ENCODE data around the gene PWWP2B. TPM values are rescaled to one million over a fixed set of nuclear protein-coding genes. Genes with fewer than 3 reads are reported as not detected.

The PWWP2B gene
- 10.8 to 18.9 TPM (median 18.6 TPM) in 5 replicates for total RNA-seq (2022; extraction: Qiagen RNA extraction)

GRCh38 chr10:132397036-132397541 is at the start of gene PWWP2B:
PWWP2B (plus strand) TSS chr10:132397200; CDS start chr10:132397227, 27 bp downstream.

Other genes with a start within 250 kb of the PWWP2B start
- gene DPYSL4, start 210.3 kb upstream of the PWWP2B start, total RNA-seq (2022; extraction: Qiagen RNA extraction) = 15.2 to 21.3 TPM (median 18.9 TPM) in 5 replicates
- 32.6 to 49.1 TPM (median 47.1 TPM) in 5 replicates for gene STK32C, start 89.2 kb upstream of the PWWP2B start, total RNA-seq (2022; extraction: Qiagen RNA extraction)
- gene LRRC27, start 65.0 kb upstream of the PWWP2B start, total RNA-seq (2022; extraction: Qiagen RNA extraction) = 4.4 to 6.1 TPM (median 5.3 TPM) in 5 replicates
- 11.1 to 13.9 TPM (median 13.1 TPM) in 5 replicates for gene INPP5A, start 140.6 kb downstream of the PWWP2B start, total RNA-seq (2022; extraction: Qiagen RNA extraction)

All from A549 treated with Mapracorat at 1 μM for 4 hours (cell line).